H1 (cell line): Measurements from ENCODE around the gene PACSIN2. TPM values are rescaled to one million over a fixed set of nuclear protein-coding genes. Genes with fewer than 3 reads are reported as not detected.

Source experiments
- CTCF ChIA-PET: fragments of 300-600 bp; sonication (Branson Sonifier 250); formaldehyde crosslinking; loops from one replicate; lab custom pipeline; 2021; ENCODE audit not compliant: partially characterized antibody; lab: Charles Lee
- POLR2A ChIA-PET: fragments of 300-600 bp; sonication (Branson Sonifier 250); formaldehyde crosslinking; loops from one replicate; lab custom pipeline; 2021; ENCODE audit warnings: inconsistent platforms; ENCODE audit not compliant: partially characterized antibody; lab: Charles Lee
- DNase-seq, 2 experiments: peaks; one replicate each; pipeline versions ENCODE4 v3.0.0 to v3.0.0-alpha.2; 2010 to 2022; ENCODE audit warnings: low spot score in 2 of 2, low read depth in 1 of 2, mixed read lengths in 1 of 2
- FAIRE-seq: peaks from 2 replicates; lab custom pipeline; 2011; peaks lifted over from hg19 to GRCh38; lab: Jason Lieb, UNC
- H2AFZ ChIP-seq: 2 replicates; pipeline ENCODE4 v1.8.1; 2012; ENCODE audit warnings: low read length, inconsistent platforms
- H2AK5ac ChIP-seq: 2 replicates; pipeline ENCODE4 v1.6.1; 2013; ENCODE audit warnings: low read depth, low read length
- H2BK120ac ChIP-seq: replicated peaks from 2 replicates; pipeline ENCODE3; 2013; ENCODE audit warnings: low read depth, low read length, inconsistent platforms
- H2BK12ac ChIP-seq: 2 replicates; pipeline ENCODE4 v1.6.1; 2013; ENCODE audit warnings: low read depth, low read length
- H2BK15ac ChIP-seq: 2 replicates; pipeline ENCODE4 v1.6.1; 2013; ENCODE audit warnings: low read length
- H2BK20ac ChIP-seq: 2 replicates; pipeline ENCODE4 v1.6.1; 2013; ENCODE audit warnings: low read length
- H2BK5ac ChIP-seq: 2 replicates; pipeline ENCODE4 v1.6.1; 2013; ENCODE audit warnings: low read depth, low read length
- H3K14ac ChIP-seq: 2 replicates; pipeline ENCODE4 v1.6.1; 2013; ENCODE audit warnings: inconsistent platforms; ENCODE audit not compliant: insufficient read length
- H3K18ac ChIP-seq: 2 replicates; pipeline ENCODE4 v1.6.1; 2013; ENCODE audit warnings: low read length; ENCODE audit errors: extremely low read depth
- H3K23ac ChIP-seq: 2 replicates; pipeline ENCODE4 v1.6.1; 2013; ENCODE audit warnings: inconsistent platforms; ENCODE audit not compliant: insufficient read length
- H3K23me2 ChIP-seq: 2 replicates; pipeline ENCODE4 v1.6.1; 2013; ENCODE audit warnings: low read depth, low read length
- H3K27ac ChIP-seq: 2 replicates; pipeline ENCODE4 v1.6.1; 2011; ENCODE audit warnings: low read depth, low read length, inconsistent platforms
- H3K27me3 ChIP-seq, 4 experiments: replicated peaks in 1 of 4; 1 replicate in 1 of 4; 2 replicates in 3 of 4; pipeline versions ENCODE4 v1.6.1 to v1.8.1; 2011 to 2013; ENCODE audit warnings: low read length in 3 of 4, mild to moderate bottlenecking in 3 of 4, inconsistent platforms in 2 of 4, mixed read lengths in 2 of 4, moderate library complexity in 1 of 4; ENCODE audit not compliant: control insufficient read depth in 3 of 4, insufficient read depth in 3 of 4; ENCODE audit errors: extremely low read depth in 1 of 4
- H3K36me3 ChIP-seq, 4 experiments: 2 replicates each; pipeline versions ENCODE4 v1.6.1 to v1.8.1; 2011 to 2013; ENCODE audit warnings: mild to moderate bottlenecking in 4 of 4, low read length in 3 of 4, moderate library complexity in 2 of 4, control low read depth in 1 of 4, inconsistent platforms in 1 of 4; ENCODE audit not compliant: insufficient read depth in 4 of 4, control insufficient read depth in 2 of 4
- H3K4ac ChIP-seq: replicated peaks from 2 replicates; pipeline ENCODE3; 2013; ENCODE audit warnings: low read length, low read depth, mixed read lengths, inconsistent platforms; ENCODE audit not compliant: insufficient read length
- H3K4me1 ChIP-seq, 4 experiments: replicated peaks in 1 of 4; 1 replicate in 1 of 4; 2 replicates in 3 of 4; pipeline versions ENCODE4 v1.6.1 to v1.8.1; 2011 to 2013; ENCODE audit warnings: low read length in 3 of 4, inconsistent platforms in 2 of 4, mixed read lengths in 1 of 4; ENCODE audit not compliant: insufficient read depth in 4 of 4, control insufficient read depth in 3 of 4
- H3K4me2 ChIP-seq, 2 experiments: 2 replicates each; pipeline versions ENCODE4 v1.6.1 to v1.8.1; 2011 to 2013; ENCODE audit warnings: low read depth in 2 of 2, low read length in 2 of 2, control low read depth in 1 of 2, inconsistent platforms in 1 of 2, mild to moderate bottlenecking in 1 of 2; ENCODE audit not compliant: insufficient read depth in 1 of 2
- H3K4me3 ChIP-seq, 4 experiments: fragments of 200-600, 300-600 bp in 1 of 4; sonication (generic), shearing (Covaris generic), sonication (Bioruptor Twin) in 1 of 4; 2 replicates each; pipeline versions ENCODE4 v1.5.1 to v1.8.1; 2011 to 2016; ENCODE audit warnings: low read length in 4 of 4, low read depth in 3 of 4, control low read depth in 2 of 4, inconsistent platforms in 2 of 4, mild to moderate bottlenecking in 2 of 4, mixed read lengths in 1 of 4, moderate library complexity in 1 of 4; ENCODE audit not compliant: insufficient read depth in 2 of 4; ENCODE audit errors: extremely low read depth in 1 of 4
- H3K56ac ChIP-seq: replicated peaks from 2 replicates; pipeline ENCODE3; 2013; ENCODE audit warnings: low read depth, mild to moderate bottlenecking, mixed read lengths, low read length, inconsistent platforms; ENCODE audit not compliant: insufficient read length
- H3K79me1 ChIP-seq: 2 replicates; pipeline ENCODE4 v1.6.1; 2013; ENCODE audit warnings: low read depth, low read length, control low read depth
- H3K79me2 ChIP-seq, 2 experiments: 2 replicates each; pipeline versions ENCODE4 v1.6.1 to v1.8.1; 2012 to 2013; ENCODE audit warnings: low read length in 2 of 2, mild to moderate bottlenecking in 2 of 2, inconsistent platforms in 1 of 2; ENCODE audit not compliant: insufficient read depth in 2 of 2, control insufficient read depth in 1 of 2
- H3K9ac ChIP-seq, 4 experiments: replicated peaks in 1 of 4; 1 replicate in 1 of 4; 2 replicates in 3 of 4; pipeline versions ENCODE4 v1.6.1 to v1.8.1; 2011 to 2013; ENCODE audit warnings: low read depth in 3 of 4, low read length in 3 of 4, control low read depth in 2 of 4, mild to moderate bottlenecking in 2 of 4, moderate library complexity in 2 of 4, inconsistent platforms in 1 of 4; ENCODE audit errors: extremely low read depth in 1 of 4
- H3K9me3 ChIP-seq, 2 experiments: 2 replicates each; pipeline versions ENCODE4 v1.6.1 to v1.8.1; 2012 to 2013; ENCODE audit warnings: mild to moderate bottlenecking in 2 of 2, moderate library complexity in 2 of 2, control low read depth in 1 of 2, inconsistent platforms in 1 of 2, low read depth in 1 of 2, low read length in 1 of 2, mixed read lengths in 1 of 2; ENCODE audit not compliant: insufficient read depth in 2 of 2
- H4K20me1 ChIP-seq, 2 experiments: replicated peaks in 1 of 2; 2 replicates each; pipeline versions ENCODE3 to v1.8.1; 2011 to 2013; ENCODE audit warnings: inconsistent platforms in 2 of 2, low read length in 2 of 2, mild to moderate bottlenecking in 1 of 2; ENCODE audit not compliant: insufficient read depth in 2 of 2, control insufficient read depth in 1 of 2
- H4K5ac ChIP-seq: 2 replicates; pipeline ENCODE4 v1.6.1; 2013; ENCODE audit warnings: low read length, low read depth, mixed read lengths, inconsistent platforms; ENCODE audit not compliant: insufficient read length
- H4K8ac ChIP-seq: 2 replicates; pipeline ENCODE4 v1.8.0; 2013; ENCODE audit warnings: mild to moderate bottlenecking, moderate library complexity, low read length, inconsistent platforms; ENCODE audit not compliant: insufficient read depth; ENCODE audit errors: extremely low read depth
- H4K91ac ChIP-seq: replicated peaks from 2 replicates; pipeline ENCODE3; 2013; ENCODE audit warnings: low read length, mixed read lengths, inconsistent platforms; ENCODE audit not compliant: insufficient read length
- CBX8 ChIP-seq: fragments of 300-800, 300-1000 bp; sonication (generic); IDR thresholded peaks from 2 replicates; pipeline ENCODE4 v1.7.1; 2016; ENCODE audit warnings: low read depth, low read length, borderline replicate concordance
- CHD1 ChIP-seq: IDR thresholded peaks from 2 replicates; pipeline ENCODE4 v1.6.1; 2012; ENCODE audit warnings: low read depth, low read length, improper control_type of control experiment
- EP300 ChIP-seq, 2 experiments: IDR thresholded peaks; 1 replicate in 1 of 2; 2 replicates in 1 of 2; pipeline ENCODE4 v1.6.1; 2011 to 2012; ENCODE audit warnings: low read depth in 2 of 2, low read length in 2 of 2, mild to moderate bottlenecking in 2 of 2, borderline replicate concordance in 1 of 2, inconsistent platforms in 1 of 2, moderate library complexity in 1 of 2
- NRF1 ChIP-seq: IDR thresholded peaks from 2 replicates; pipeline ENCODE4 v1.6.1; 2011; ENCODE audit warnings: mild to moderate bottlenecking, low read depth, low read length, improper control_type of control experiment
- POLR2AphosphoS5 ChIP-seq: IDR thresholded peaks from 2 replicates; pipeline ENCODE4 v1.6.1; 2011; ENCODE audit warnings: low read depth, low read length
- RNF2 ChIP-seq: fragments of 200-900, 300-1000 bp; sonication (generic); IDR thresholded peaks from 2 replicates; pipeline ENCODE4 v1.7.1; 2016; ENCODE audit warnings: borderline replicate concordance, low read depth, mild to moderate bottlenecking, antibody characterized with exemption, low read length; ENCODE audit not compliant: poor library complexity, severe bottlenecking; ENCODE audit errors: missing control alignments
- SAP30 ChIP-seq: fragments of 300-600 bp; sonication (generic); IDR thresholded peaks from 2 replicates; pipeline ENCODE4 v1.7.1; 2012; ENCODE audit warnings: low read length, moderate library complexity, mild to moderate bottlenecking, inconsistent platforms; ENCODE audit not compliant: insufficient read depth, insufficient replicate concordance
- SUZ12 ChIP-seq: fragments of 200-600 bp; sonication (generic); IDR thresholded peaks from 2 replicates; pipeline ENCODE4 v1.6.1; 2012; ENCODE audit warnings: mild to moderate bottlenecking, inconsistent platforms, low read length, moderate library complexity, mixed read lengths
- TAF1 ChIP-seq: IDR thresholded peaks from 2 replicates; pipeline ENCODE4 v1.6.1; 2011; ENCODE audit warnings: mild to moderate bottlenecking, low read depth, low read length
- USF2 ChIP-seq: IDR thresholded peaks from 2 replicates; pipeline ENCODE4 v1.6.1; 2011; ENCODE audit warnings: low read length, improper control_type of control experiment
- YY1 ChIP-seq: IDR thresholded peaks from 2 replicates; pipeline ENCODE4 v1.6.1; 2011; ENCODE audit warnings: low read depth, mild to moderate bottlenecking, low read length
- WGBS, 2 experiments: shearing (Covaris generic) in 1 of 2; methylation state at CpG; one replicate each; pipeline versions ENCODE4 v1.1.6 to v1.1.7; 2013 to 2015; ENCODE audit warnings: low lambda C conversion rate in 2 of 2, mixed read lengths in 2 of 2, inconsistent platforms in 1 of 2, low coverage in 1 of 2, missing lambda C conversion rate in 1 of 2; ENCODE audit not compliant: insufficient replicate concordance in 2 of 2, insufficient coverage in 1 of 2, insufficient read length in 1 of 2; ENCODE audit errors: extremely low coverage in 1 of 2, missing lambda C conversion rate in 1 of 2; 5-methylcytosine and 5-hydroxymethylcytosine counted together
- polyA plus RNA-seq, 7 experiments: library from polyadenylated mRNA; depleted of rRNA in 3 of 7; stranded (reverse) in 5 of 7; unstranded in 2 of 7; fragments of >200 nt in 5 of 7; fragments of 200-250 nt in 2 of 7; gene quantifications; 1 replicate in 5 of 7; 2 replicates in 1 of 7; 4 replicates in 1 of 7; pipeline versions ENCODE4 v1.2.1 to v1.2.3, GENCODE V29; 2011 to 2013; ENCODE audit warnings: missing spikeins in 2 of 7, mixed read lengths in 2 of 7
- total RNA-seq: library from RNA; stranded (reverse); fragmentation: NEBNext Ultra II Directional; extraction: Animal tissue kit (Norgen Biotek cat#: 25700); gene quantifications from 2 replicates; pipeline ENCODE4 v1.2.1, GENCODE V29; 2021
- TF ChIP-seq, protein P1 (sequence below): IDR thresholded peaks from 2 replicates; pipeline ENCODE4 v1.6.1; 2012; ENCODE audit warnings: inconsistent platforms

The PACSIN2 gene
- total and polyA plus RNA-seq, 2 of the 8 experiments (the other 6 are each of a cell fraction or from before 2014, with no cell fraction given), result 44.8 to 64.2 TPM

GRCh38 chr22:43057641-43058040, 42.7 kb upstream of the PACSIN2 start:
- H3K79me1 ChIP-seq, result no peaks in the 10 kb centered on the region
- FAIRE-seq (no peak), DNase-seq (no peak)
- H3K4me2 ChIP-seq, result no peak overlapping the region
- POLR2A ChIA-PET, result interaction anchor here (0.6 to 1.0 kb wide), 3 partner anchors 10 to 85 kb away, joined by 3 to 4 read pairs (median 3); partner anchors contain the start of gene MCAT
- no peak overlapping the region for H3K4ac ChIP-seq
- no peak overlapping the region for H3K18ac ChIP-seq
- H4K8ac ChIP-seq, result no peak overlapping the region
- H3K9ac ChIP-seq, result no peak overlapping the region
- no peak overlapping the region for H2BK12ac ChIP-seq
- H4K91ac ChIP-seq, result no peak overlapping the region
- H2BK5ac ChIP-seq, result no peak overlapping the region
- H3K23me2 ChIP-seq, result no peaks in the 10 kb centered on the region
- H3K56ac ChIP-seq, result no peak overlapping the region
- 93% methylated on average over 7 of the region's 7 CpGs; no CpG with 5 or more reads in 1 of the 2 experiments for WGBS, 2 experiments
- no peak overlapping the region for H3K23ac ChIP-seq
- no peaks in the 10 kb centered on the region for H3K9me3 ChIP-seq
- H2BK20ac ChIP-seq, result no peak overlapping the region
- no peaks in the 10 kb centered on the region for H3K36me3 ChIP-seq
- no peak overlapping the region for H2AK5ac ChIP-seq
- H3K4me3 ChIP-seq, result no peak overlapping the region
- H3K27me3 ChIP-seq, result no peaks in the 10 kb centered on the region
- H2AFZ ChIP-seq, result no peak overlapping the region
- no peak overlapping the region for H2BK15ac ChIP-seq
- no peaks in the 10 kb centered on the region for H3K79me2 ChIP-seq
- no peaks in the 10 kb centered on the region for H3K4me1 ChIP-seq
- no peaks in the 10 kb centered on the region for H4K20me1 ChIP-seq
- H3K27ac ChIP-seq, result no peak overlapping the region
- H4K5ac ChIP-seq, result no peak overlapping the region
- H2BK120ac ChIP-seq, result no peak overlapping the region
- CTCF ChIA-PET, result interaction anchor here (0.9 to 1.9 kb wide), 6 partner anchors 9 to 239 kb away, joined by 3 to 6 read pairs (median 4); no protein-coding TSS in a partner anchor
- no peak overlapping the region for H3K14ac ChIP-seq
- TF ChIP-seq EP300 (IDR thresholded peaks at IDR 0.05; ENCODE audit: borderline replicate concordance in 1 of 2, low read depth in 2 of 2, low read length in 2 of 2), result no peak
- TF ChIP-seq CHD1, result no peak
- TF ChIP-seq TAF1, result no peak
- no peak for TF ChIP-seq RNF2
- no peak for TF ChIP-seq USF2
- TF ChIP-seq NRF1, result no peak
- TF ChIP-seq SAP30, result no peak
- TF ChIP-seq CBX8, result no peak
- TF ChIP-seq POLR2AphosphoS5, result no peak
- TF ChIP-seq, protein P1, sequence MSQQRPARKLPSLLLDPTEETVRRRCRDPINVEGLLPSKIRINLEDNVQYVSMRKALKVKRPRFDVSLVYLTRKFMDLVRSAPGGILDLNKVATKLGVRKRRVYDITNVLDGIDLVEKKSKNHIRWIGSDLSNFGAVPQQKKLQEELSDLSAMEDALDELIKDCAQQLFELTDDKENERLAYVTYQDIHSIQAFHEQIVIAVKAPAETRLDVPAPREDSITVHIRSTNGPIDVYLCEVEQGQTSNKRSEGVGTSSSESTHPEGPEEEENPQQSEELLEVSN, result no peak
- no peak for TF ChIP-seq YY1
- TF ChIP-seq SUZ12, result no peak
